HG02973 (cell line): ENCODE measurements around the gene RNF44.
"Not testable (repeated sequence)": the region's sequence is repeated elsewhere in the genome, so short reads cannot be mapped to it uniquely, and the experiment has no call there.

Experiments used
- ATAC-seq: cut with Tn5 transposase; IDR thresholded peaks from one replicate; pipeline ENCODE4 v1.9.1; 2021; ENCODE audit warnings: moderate library complexity; ENCODE audit not compliant: unreplicated experiment

The RNF44 gene

DNA sequence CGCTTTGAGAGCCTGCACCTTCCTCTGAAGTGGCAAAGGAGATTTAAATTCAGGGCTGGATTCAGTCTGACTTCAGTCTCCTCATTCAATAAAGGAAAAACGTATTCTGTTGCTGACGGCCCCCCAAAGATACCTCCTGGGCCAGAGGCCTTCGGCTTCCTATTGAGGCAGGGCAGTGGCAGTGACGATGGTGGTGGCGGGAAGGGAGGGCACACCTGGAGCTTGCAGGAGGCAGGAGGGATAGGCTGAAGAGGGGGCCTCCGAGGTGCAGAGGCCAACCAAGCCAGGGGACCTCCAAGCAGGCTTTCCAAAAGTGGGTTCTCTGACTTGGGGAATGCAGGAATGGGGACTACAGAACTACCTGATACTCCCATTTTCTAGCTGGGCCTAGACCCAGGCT is 15.9 kb downstream of the RNF44 start:
- no peak for ATAC-seq

DNA sequence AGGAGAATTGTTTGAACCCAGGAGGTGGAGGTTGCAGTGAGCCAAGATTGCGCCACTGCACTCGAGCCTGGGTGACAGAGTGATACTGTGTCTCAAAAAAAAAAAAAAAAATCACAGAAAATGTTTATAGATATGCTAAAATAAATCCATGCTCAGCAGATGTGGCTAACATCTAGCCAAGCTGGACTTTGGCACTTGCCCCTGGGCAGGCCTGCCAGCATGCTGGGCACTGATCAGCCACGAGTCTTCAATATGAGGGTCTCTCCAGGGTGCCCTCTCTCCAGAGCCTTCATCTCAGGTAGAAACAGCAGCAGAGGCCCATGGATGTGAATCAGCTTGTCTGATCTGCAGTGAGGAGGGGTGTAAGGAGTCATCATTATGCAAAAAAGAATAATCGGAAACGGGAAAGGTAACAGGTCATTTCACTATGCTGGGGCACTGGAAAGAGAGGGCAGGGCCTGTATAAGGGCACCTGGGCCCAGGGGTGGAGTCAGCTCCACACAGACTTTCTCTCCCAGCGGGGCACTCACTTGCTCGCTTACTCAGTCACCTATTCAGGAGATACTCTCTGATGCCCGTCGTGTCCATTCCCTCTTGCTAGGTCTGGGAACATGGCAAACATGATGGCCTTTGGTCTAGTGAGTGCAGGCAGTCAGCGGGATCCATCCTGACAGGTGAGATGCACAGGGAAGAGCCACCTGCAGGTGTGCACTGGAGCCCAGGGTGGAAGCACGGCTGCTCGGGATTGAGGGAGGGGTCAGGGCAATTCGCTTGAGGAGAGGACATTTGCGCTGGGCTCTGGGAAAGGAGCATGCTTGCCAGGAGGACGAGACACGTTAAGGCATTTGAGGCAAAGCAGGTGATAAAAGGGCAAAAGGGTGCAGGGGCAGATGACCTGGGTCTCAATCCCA is 17.1 kb downstream of the RNF44 start:
- no peak for ATAC-seq

DNA sequence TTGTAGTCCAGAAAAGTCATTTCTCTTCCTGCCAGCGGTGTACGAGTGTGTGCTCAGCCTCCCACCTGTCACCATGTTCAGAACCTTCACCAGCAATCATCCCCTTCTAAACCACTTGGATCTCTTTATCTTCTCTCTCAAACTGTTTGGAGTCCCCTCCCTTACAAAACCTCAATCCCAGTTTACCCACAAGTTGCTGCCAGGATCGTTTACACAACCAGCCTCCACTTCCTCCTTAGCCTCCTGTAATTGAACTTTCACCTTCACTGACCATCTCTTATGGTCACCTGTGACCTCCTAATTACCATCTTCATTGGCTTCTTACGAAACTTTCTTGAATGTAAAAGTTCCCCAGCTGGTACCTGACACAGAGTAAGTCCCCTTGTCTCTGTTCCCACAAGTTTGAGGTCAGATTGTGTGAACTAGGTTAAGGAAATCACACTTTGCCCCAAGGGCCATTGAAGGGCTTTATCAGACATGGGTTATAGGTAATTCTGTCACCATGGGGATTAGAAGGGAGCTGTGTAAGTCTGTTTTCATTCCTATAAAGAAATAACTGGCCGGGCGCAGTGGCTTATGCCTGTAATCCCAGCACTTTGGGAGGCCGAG is 20.0 kb downstream of the RNF44 start:
- no peak for ATAC-seq

DNA sequence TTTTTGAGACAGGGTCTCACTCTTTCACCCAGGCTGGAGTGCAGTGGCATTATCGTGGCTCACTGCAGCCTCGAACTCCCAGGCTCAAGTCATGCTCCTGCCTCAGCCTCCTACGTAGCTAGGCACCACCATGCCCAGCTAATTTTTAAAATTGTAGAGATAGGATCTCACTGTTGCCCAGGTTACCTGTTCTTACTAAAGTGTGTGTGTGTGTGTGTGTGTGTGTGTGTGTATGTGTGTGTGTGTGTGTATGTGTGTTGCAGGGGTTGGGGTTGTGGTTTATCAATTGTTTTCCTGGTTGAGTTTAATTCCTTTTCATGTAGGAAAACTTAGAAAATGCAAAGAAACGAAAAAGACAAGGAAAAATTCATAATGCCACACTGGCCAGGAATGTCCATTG is 21.8 kb downstream of the RNF44 start:
- no peak for ATAC-seq

DNA sequence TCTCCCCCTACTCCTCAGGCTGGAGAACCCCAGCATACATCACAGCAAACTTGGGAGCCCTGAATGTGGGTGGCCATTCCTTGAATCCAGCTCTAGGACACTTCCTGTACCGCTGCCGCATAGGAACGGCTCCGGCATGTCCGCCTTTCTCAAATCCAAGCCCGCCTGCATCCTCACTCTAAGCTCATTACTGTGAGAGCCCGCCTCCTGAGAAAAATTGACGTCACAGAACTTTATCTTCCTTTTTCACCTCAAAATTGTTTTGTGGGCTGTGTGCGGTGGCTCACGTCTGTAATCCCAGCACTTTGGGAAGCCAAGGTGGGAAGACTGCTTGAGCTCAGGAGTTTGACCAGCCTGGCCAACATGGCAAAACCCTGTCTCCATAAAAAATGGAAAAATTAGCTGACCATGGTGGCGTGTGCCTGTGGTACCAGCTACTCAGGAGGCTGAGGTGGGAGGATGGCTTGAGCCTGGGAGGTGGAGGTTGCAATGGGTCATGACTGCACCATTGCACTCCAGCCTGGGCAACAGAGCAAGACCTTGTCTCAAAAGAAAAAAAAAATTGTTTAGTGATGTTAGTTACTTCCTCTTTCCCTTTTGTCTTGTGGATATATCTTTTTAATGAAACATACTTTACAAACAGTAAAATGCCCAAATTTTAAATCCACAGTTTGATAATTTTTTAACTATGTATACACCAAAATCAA is 22.8 kb downstream of the RNF44 start:
- ATAC-seq, result no peak

DNA sequence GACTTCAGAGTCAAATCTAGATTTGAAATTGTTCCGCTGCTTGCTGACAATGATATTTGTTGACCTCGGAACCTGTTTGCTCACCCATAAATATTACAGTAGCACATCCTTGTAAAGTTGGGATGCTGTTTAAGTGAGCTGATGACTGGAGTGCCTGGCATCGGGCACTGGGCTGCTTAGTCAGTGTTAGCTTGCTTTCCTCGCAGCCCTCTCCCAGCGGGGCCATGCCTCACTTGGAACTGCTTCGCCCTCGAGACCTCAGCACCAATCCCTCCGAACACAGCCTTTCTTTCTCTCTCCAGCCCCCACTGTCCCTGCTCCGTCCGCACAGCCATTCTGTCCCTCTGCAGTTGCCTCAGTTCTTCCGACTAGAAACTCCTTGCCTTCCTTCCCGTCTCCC is 23.4 kb downstream of the RNF44 start:
- ATAC-seq, result no peak

DNA sequence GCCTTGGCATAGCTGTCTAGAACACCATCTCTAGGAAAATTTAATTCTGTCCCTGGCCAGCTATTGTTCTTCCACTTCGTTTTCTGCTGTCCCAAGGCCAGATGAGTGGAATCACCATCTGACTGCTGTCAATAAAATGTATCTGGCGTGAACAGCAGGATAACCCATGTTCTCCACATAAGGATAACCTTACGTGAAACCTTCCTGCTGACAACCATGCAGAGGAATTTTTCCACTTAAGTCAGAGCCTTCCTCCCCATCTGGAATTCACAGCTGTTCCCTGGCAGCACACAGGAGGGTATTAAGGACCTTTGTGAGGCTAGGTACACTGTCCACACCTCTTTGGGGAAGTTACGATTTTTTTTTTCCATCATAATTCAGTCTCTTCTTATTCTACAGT is 28.6 kb downstream of the RNF44 start:
- no peak for ATAC-seq

DNA sequence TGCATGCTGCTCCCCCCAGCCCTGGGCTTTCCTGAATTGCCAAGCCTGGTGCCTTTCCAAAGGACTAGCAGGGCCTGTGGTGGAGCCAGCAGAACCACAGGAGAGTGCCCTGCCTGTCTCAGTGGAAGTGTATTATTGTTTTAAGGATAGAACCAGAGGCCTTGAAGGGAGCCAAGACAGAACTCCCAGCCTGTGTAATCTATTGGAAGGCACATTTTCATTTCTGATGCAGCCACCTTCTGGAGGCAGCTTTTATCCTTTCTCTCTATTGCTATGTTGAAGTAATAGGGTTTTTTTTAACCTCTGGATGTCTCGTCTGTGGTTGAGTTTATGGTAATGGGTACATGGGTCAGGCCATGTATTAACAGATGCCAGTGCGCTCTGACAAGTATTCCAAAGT is 29.3 kb downstream of the RNF44 start:
- ATAC-seq, result no peak

DNA sequence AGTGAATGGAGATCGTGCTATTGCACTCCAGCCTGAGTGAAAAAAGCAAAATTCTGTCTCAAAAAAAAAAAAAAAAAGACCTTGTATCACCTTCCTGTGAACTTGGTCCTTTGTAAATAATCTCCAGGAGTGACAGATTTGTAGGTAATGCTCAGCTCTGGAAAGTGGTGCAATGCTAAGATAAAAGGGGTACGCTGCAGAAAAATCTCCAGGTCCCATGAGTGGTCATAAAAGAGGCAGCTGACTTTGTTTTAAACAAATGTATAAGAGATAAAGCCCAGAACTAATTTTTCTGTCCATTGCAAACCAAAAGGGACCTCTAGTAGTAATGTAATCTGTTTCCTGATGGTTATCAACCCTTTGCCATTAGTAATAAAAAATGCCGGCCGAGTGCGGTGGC is 33.7 kb downstream of the RNF44 start:
- no peak for ATAC-seq

DNA sequence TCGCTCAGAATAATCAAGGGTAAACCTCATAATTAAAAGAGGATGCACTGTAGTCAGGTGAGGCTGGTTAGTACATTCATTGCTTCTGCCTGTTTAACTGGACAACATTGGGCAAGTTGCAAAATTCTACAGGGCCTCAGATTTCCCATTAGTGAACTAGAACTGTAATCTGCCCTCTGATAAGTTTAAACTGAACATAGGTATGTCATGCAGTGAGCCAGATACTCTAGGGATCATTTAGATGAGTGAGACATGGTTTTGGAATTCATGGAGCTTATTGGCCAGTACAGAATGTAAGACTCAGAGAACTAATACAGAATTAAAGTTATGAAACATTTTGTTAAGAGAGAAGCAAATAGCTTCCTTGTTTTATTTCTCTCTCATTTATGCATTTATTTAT is 35.9 kb downstream of the RNF44 start:
- no peak for ATAC-seq

DNA sequence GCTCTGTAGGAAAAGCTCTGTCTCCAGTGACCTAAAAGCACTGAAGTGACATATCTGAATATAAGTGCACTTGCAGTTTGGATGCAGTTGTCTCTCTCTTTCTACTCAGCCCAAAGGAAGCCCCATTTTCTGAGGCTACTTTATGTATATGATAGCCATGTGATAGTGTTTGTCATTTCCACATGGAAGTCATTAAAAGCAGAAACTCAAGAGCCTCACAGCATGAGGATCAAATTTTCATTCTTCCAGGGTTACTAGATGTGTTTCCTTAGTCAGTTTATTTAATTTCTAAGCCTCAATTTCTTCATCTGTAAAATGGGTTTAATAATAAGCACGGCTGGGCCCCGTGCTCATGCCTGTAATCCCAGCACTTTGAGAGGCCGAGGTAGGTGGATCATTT is 36.7 kb downstream of the RNF44 start:
- no peak for ATAC-seq

DNA sequence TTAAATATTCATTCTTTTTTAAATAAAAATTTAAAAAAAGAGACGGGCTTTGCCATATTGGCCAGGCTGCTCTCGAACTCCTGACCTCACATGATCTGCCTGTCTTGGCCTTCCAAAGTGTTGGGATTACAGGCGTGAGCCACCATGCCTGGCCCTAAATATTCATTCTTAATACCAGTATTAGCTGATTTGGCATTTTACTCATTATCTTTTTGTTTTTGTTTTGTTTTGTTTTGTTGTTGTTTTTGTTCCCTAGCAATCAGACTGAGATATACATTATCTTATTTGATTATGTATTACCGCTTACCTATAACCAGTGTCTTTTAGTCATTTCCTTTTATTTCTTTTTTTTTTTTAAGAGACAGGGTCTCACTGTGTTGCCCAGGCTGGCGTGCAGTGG is 37.9 kb downstream of the RNF44 start:
- no peak for ATAC-seq

DNA sequence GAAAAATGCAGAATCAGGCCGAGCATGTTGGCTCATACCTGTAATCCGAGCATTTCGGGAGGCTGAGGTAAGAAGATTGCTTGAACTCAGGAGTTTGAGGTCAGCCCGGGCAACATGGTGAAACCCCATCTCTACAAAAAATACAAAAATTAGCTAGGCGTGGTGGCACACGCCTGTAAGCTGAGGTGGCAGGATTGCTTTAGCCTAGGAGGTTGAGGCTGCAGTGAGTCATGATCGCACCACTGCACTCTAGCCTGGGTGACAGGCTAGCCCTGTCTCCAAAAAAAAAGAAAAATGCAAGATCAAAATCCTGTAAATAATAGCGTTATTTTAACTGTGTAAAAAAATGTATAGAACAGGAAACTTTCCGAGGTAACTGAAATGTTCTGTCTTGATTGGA is 39.4 kb downstream of the RNF44 start:
- ATAC-seq, result no peak

DNA sequence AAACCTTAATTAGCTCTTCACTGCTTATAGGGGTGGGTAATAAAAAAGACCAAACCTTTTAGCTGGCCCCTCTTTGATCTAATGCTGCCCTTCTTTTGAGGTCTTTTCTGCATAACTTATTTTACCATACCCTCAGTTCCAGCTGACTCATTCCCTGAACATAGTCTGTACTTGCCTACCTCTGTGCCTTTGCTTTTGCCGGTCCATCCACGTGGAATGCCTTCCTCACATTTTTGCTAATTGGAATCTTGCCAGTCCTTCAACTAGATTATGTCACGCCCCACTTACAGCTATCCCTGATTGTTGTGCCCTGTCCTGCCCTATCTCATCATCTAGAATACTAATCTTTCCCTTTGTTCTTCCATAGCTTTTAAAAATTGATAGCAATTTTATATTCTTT is 44.8 kb downstream of the RNF44 start:
- no peak for ATAC-seq

DNA sequence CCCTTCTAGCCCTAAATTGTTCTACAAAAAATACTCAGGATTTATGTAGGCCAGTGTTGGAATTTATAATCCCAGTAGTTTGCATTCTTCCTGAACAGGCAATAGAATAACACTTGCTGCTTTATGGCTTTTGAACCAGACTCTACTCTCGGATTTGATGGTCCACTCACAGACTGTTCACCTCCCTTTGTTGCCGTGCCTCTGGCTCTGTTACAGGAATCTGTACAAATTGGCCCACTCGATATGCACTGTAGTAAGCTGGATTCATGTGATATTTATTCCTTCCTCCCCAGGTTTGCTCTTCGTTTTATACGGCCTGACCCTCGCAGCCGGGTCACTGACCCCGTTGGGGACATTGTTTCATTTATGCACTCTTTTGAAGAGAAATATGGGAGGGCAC is 45.3 kb downstream of the RNF44 start:
- no peak for ATAC-seq

DNA sequence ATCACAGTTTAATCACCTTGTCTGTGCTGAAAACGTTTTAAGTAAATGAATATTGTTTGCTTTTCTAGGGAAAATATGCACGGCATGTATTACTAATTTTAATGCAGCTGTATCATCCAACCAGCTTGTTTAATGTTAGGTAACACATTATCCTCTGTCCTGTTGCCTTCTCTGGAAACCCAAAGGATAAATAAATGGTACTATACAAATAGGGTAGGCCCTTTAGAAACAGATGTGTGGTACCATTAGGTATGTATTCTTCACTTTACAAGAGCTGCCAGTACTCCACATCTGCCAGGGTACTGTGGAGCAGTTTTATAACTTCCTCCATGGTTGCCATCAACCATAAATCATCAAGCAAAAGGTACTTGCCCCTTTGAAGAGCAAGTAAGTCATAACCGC is 46.1 kb downstream of the RNF44 start:
- no peak for ATAC-seq

DNA sequence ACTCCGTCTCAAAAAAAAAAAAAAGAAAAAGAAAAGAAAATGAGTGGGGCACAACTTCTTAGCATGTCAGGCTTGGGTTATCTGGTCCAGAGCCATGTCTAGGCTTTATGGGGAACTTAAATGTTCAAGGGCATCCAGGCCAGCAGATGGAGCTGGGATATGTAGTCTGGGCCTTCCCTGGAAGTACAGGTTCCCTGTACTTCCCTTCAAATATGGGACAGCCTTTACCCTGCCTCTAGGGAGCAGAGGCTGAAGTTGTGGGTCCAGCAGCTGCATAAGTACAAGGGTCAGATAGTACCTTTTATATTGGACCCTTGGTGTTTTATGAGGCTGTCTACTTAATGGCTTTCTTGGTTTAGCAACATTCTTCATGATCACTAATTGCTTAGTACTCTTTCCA is 46.9 kb downstream of the RNF44 start:
- no peak for ATAC-seq

DNA sequence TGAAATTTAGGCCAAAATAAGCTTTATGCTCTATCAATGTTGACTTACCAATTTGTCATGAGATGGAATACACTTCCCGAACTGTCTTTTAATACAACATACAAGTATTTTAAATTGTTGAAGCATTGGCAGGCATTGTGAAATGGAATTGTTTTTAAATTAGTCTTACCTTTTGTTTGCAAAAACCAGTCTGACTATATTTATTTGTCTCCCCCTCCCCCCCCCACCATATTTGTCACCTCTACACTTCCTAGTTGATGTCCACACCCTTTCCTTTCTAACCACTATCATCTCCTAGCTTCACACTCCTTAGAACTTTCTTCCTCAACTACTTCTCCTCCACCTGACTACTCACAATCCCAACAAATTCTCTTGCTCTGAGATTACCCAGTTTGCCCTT is 48.1 kb downstream of the RNF44 start:
- ATAC-seq, result no peak

DNA sequence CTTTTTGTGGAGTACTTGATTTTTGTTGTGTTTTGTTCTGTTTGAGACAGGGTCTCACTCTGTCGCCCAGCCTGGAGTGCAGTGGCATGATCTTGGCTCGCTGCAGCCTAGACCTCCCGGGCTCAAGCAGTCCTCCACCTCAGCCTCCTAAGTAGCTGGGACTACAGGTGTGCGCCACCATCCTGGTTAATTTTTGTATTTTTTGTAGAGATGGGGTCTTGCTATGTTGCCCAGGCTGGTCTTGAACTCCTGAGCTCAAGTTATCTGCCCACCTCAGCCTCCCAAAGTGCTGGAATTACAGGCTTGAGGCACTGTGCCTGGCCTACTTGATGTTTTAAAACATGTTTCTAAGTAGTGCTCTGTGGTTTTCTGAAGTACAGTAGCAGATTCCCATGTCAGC is 50.0 kb downstream of the RNF44 start:
- not testable (repeated sequence) for ATAC-seq

DNA sequence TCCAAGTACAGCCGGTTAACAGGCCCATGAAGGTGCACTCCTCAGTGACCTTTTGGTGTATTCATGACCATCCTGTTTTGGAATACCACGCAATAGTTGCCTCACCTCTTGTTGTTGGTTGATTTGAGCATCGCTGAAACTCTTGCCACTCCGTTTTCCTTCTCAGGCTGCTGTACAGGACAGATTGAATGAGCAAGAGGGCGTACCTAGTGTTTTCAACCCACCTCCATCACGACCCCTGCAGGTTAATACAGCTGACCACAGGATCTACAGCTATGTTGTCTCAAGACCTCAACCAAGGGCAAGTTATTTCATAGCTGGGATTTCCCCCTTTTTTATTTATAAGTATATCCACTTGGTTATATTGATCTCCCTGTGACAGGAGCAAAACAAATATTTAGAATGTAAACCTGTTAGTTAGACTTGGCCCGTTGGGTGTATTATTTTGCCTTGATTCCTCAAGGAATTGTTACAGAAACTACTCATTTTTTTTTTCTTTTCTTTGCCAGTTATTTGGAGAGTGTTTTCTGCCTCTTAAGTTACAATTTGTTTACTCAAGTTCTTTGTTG is 50.9 kb downstream of the RNF44 start:
- no peak for ATAC-seq

DNA sequence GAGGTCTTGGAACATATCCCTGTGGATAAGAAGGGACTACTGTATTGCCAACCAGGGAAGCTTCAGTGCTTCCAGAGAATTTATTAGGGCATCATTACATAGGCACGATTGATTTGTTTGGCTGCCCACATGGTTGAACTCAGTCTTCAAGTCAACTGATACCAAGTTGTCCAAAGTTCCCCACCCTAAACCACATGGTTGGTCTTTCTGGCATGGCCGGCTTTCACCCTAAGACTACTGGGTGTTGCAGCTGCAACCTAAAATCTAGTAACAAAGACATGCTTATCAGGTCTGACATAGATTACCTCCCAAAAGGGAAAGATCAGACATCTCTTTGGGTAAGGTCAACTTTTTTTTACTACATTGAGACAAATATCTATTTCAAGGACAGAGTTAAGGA is 52.0 kb downstream of the RNF44 start:
- no peak for ATAC-seq

DNA sequence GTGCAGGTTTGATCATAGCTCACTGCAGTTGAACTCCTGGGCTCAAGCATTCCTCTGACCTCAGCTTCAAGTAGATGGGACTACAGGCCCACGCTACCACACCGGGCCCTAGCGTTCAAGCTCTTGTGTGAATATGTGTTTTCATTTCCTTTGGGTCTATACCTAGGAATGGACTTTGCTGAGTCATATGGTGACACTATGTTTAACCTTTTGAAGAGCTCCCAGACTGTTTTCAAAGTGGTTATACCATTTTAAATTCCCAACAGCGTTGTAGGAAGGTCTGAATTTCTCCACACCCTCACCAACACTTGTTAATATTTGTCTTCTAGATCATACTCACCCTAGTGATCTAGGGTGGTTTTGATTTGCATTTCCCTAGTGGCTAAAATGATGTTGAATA is 55.5 kb downstream of the RNF44 start:
- ATAC-seq, result no peak
